ENCODE results near the gene HENMT1. TPM values are rescaled to one million over a fixed set of nuclear protein-coding genes. Genes with fewer than 3 reads are reported as not detected.
"Not testable (repeated sequence)": the region's sequence is repeated elsewhere in the genome, so short reads cannot be mapped to it uniquely, and the experiment has no call there.

The HENMT1 gene
- polyA plus RNA-seq (2011; rRNA removed) (2.2 and 3.9 TPM in 2 replicates), polyA minus RNA-seq (2011; rRNA and poly(A)+ RNA removed) (0.43 and 0.98 TPM in 2 replicates)

GRCh38 chr1:108661030-108661609, at the start of gene HENMT1:
TSS of gene HENMT1 (minus strand) at chr1:108661093. CDS start at chr1:108659884, 1,209 bp downstream.
- POLR2A ChIA-PET, result no interaction called here
- TF ChIP-seq, protein P1, sequence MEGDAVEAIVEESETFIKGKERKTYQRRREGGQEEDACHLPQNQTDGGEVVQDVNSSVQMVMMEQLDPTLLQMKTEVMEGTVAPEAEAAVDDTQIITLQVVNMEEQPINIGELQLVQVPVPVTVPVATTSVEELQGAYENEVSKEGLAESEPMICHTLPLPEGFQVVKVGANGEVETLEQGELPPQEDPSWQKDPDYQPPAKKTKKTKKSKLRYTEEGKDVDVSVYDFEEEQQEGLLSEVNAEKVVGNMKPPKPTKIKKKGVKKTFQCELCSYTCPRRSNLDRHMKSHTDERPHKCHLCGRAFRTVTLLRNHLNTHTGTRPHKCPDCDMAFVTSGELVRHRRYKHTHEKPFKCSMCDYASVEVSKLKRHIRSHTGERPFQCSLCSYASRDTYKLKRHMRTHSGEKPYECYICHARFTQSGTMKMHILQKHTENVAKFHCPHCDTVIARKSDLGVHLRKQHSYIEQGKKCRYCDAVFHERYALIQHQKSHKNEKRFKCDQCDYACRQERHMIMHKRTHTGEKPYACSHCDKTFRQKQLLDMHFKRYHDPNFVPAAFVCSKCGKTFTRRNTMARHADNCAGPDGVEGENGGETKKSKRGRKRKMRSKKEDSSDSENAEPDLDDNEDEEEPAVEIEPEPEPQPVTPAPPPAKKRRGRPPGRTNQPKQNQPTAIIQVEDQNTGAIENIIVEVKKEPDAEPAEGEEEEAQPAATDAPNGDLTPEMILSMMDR (IDR thresholded peaks at IDR 0.05; ENCODE audit: insufficient read depth, low read depth, low read length), result no peak
- DNase-seq (ENCODE audit: low read depth), result peak; percentile 10
- Histone ChIP-seq H3K27me3 (ENCODE audit: control insufficient read depth, insufficient read depth, low read length) (no peaks in the 10 kb centered on the region), H3K36me3 (ENCODE audit: control insufficient read depth, insufficient read depth, low read length) (no peaks in the 10 kb centered on the region), H3K4me3 (ENCODE audit: low read depth, low read length) (peak within 1 kb of the TSS; percentile 58)
- CTCF ChIA-PET, result interaction anchor here (1.0 to 1.1 kb wide), 2 partner anchors 11 to 83 kb away, joined by 3 read pairs; no protein-coding TSS in a partner anchor

GRCh38 chr1:108708691-108709660, 48.1 kb upstream of the HENMT1 start:
- ChIA-PET POLR2A (no interaction called here), CTCF (interaction anchor here (1.5 kb wide), 2 partner anchors 17 to 149 kb away, joined by 3 read pairs; partner anchors contain the start of genes EEIG2 and PRPF38B)
- no peak for DNase-seq (ENCODE audit: low read depth)
- TF ChIP-seq, protein P1 (IDR thresholded peaks at IDR 0.05; ENCODE audit: insufficient read depth, low read depth, low read length), result no peak
- Histone ChIP-seq H3K4me3 (ENCODE audit: low read depth, low read length) (no peak overlapping the region), H3K36me3 (ENCODE audit: control insufficient read depth, insufficient read depth, low read length) (no peaks in the 10 kb centered on the region), H3K27me3 (ENCODE audit: control insufficient read depth, insufficient read depth, low read length) (no peaks in the 10 kb centered on the region; the same call in 1 of the 2 replicates)

DNA sequence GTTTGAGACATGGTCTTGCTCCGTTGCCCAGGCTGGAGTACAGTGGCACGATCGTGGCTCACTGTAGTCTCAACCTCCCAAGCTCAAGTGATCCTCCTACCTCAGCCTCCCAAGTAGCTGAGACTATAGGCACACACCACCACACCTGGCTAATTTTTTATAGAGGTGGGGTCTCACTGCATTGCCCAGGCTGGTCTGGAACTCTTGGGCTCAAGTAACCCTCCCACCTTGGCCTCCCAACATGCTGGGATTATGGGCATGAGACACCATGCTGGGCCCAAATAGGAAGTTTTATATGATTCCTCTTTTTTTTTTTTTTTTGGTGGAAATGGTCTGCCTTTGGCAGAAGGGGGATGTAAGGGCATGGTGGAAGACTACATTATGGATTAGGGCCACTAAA, 45.8 kb upstream of the HENMT1 start:
- TF ChIP-seq, protein P1 (IDR thresholded peaks at IDR 0.05; ENCODE audit: insufficient read depth, low read depth, low read length), result no peak
- Histone ChIP-seq H3K27me3 (ENCODE audit: control insufficient read depth, insufficient read depth, low read length) (no peaks in the 10 kb centered on the region; the same call in 1 of the 2 replicates), H3K36me3 (ENCODE audit: control insufficient read depth, insufficient read depth, low read length) (no peaks in the 10 kb centered on the region), H3K4me3 (ENCODE audit: low read depth, low read length) (no peak overlapping the region)
- DNase-seq (ENCODE audit: low read depth), result no peak
- ChIA-PET CTCF (no interaction called here), POLR2A (no interaction called here)

DNA sequence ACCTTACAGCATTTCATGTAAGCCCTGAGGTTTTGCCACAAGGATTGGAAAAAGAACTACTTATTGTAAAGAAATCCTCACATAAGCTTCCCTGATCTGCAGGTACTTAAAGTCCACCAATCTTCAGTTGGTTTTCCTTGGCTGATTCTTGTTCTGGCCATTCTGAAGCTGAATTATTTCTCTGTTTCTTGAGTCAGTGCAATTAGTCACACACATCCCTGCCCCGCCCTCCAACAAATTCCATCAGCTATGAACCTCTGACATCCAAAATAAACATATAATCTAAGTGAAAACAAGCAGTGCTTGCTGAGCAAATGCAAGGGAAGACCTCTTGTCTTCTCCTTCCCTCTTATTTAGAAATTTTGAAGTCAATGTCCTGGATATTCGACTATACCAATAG, 43.6 kb upstream of the HENMT1 start:
- POLR2A ChIA-PET, result interaction anchor here (0.6 kb wide), 2 partner anchors 17 to 144 kb away, joined by 3 to 4 read pairs; partner anchors contain the start of gene EEIG2
- Histone ChIP-seq H3K27me3 (ENCODE audit: control insufficient read depth, insufficient read depth, low read length) (no peaks in the 10 kb centered on the region), H3K4me3 (ENCODE audit: low read depth, low read length) (no peak overlapping the region), H3K36me3 (ENCODE audit: control insufficient read depth, insufficient read depth, low read length) (peaks cover 3% of the 10 kb centered on the region)
- TF ChIP-seq, protein P1 (IDR thresholded peaks at IDR 0.05; ENCODE audit: insufficient read depth, low read depth, low read length), result no peak
- CTCF ChIA-PET, result interaction anchor here (1.5 to 2.2 kb wide), 2 partner anchors 11 to 14 kb away, joined by 6 to 9 read pairs; no protein-coding TSS in a partner anchor
- peak; percentile 48 for DNase-seq (ENCODE audit: low read depth)

DNA sequence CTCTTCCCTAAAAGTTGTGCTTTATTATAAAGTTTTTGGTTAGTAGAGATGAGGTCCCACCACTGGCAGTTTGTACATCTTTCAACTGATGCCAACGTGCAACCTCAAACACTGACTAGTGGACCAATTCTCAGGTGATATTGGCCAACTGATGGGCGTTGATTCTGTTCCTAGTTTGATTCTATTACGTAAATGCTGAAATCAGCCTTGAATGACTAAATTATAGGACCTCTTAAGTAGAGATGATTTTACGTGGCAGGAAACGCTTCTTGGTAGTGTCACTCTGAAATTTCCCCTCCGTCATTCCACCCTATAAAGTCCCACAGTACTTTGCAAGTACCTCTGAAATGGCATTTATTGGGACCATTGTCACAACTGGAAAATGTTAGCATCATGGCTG, 43.0 kb upstream of the HENMT1 start:
- no peaks in the 10 kb centered on the region for H3K27me3 ChIP-seq (ENCODE audit: control insufficient read depth, insufficient read depth, low read length)
- DNase-seq (ENCODE audit: low read depth), result no peak
- H3K36me3 ChIP-seq (ENCODE audit: control insufficient read depth, insufficient read depth, low read length), result peaks cover 3% of the 10 kb centered on the region
- H3K4me3 ChIP-seq (ENCODE audit: low read depth, low read length), result no peak overlapping the region
- CTCF ChIA-PET, result interaction anchor here (1.5 to 2.2 kb wide), 2 partner anchors 10 to 14 kb away, joined by 6 to 9 read pairs; no protein-coding TSS in a partner anchor
- TF ChIP-seq, protein P1 (IDR thresholded peaks at IDR 0.05; ENCODE audit: insufficient read depth, low read depth, low read length), result no peak
- POLR2A ChIA-PET, result interaction anchor here (0.6 kb wide), 1 partner anchor 17 kb away, joined by 3 read pairs; no protein-coding TSS in a partner anchor

GRCh38 chr1:108702109-108702508, 41.2 kb upstream of the HENMT1 start:
- H3K36me3 ChIP-seq (ENCODE audit: control insufficient read depth, insufficient read depth, low read length); DNase-seq (ENCODE audit: low read depth); H3K4me3 ChIP-seq (ENCODE audit: low read depth, low read length); POLR2A ChIA-PET; H3K27me3 ChIP-seq (ENCODE audit: control insufficient read depth, insufficient read depth, low read length): not testable (repeated sequence)
- CTCF ChIA-PET, result interaction anchor here (1.3 kb wide), 1 partner anchor 9 kb away, joined by 3 read pairs; no protein-coding TSS in a partner anchor

Data from BJ (cell line).